Smooth muscle cell (in vitro differentiated cells): ENCODE data around the gene IL32. TPM values are rescaled to one million over a fixed set of nuclear protein-coding genes. Genes with fewer than 3 reads are reported as not detected.

Experiments
- DNase-seq: peaks from one replicate; lab custom pipeline; 2025; ENCODE audit not compliant: unreplicated experiment; lab: John Stamatoyannopoulos, UW
- H2AFZ ChIP-seq: fragments of 200-600 bp; sonication (generic); 2 replicates; pipeline ENCODE4 v1.6.0; 2016; ENCODE audit warnings: antibody characterized with exemption, low read depth, mild to moderate bottlenecking
- H3F3A ChIP-seq: fragments of 200-600 bp; sonication (generic); 2 replicates; pipeline ENCODE4 v1.6.0; 2017; ENCODE audit warnings: antibody characterized with exemption, low read depth
- H3K27ac ChIP-seq: fragments of 200-600 bp; sonication (generic); 2 replicates; pipeline ENCODE4 v1.5.1; 2016; ENCODE audit warnings: low read depth, mild to moderate bottlenecking
- H3K27me3 ChIP-seq: fragments of 200-600 bp; sonication (generic); 2 replicates; pipeline ENCODE4 v1.6.1; 2016; ENCODE audit warnings: low read depth, mild to moderate bottlenecking
- H3K36me3 ChIP-seq: fragments of 200-600 bp; sonication (generic); 2 replicates; pipeline ENCODE4 v1.5.1; 2016; ENCODE audit warnings: low read depth
- H3K4me1 ChIP-seq: fragments of 200-600 bp; sonication (generic); 2 replicates; pipeline ENCODE4 v1.5.1; 2016; ENCODE audit warnings: low read depth
- H3K4me2 ChIP-seq: fragments of 200-600 bp; sonication (generic); 2 replicates; pipeline ENCODE4 v1.6.0; 2016; ENCODE audit warnings: mild to moderate bottlenecking
- H3K4me3 ChIP-seq: fragments of 200-600 bp; sonication (generic); 2 replicates; pipeline ENCODE4 v1.5.1; 2016; ENCODE audit warnings: mild to moderate bottlenecking
- H3K79me2 ChIP-seq: fragments of 200-600 bp; sonication (generic); 2 replicates; pipeline ENCODE4 v1.6.0; 2016; ENCODE audit warnings: low read depth, mild to moderate bottlenecking
- H3K9ac ChIP-seq: fragments of 200-600 bp; sonication (generic); 2 replicates; pipeline ENCODE4 v1.6.0; 2016; ENCODE audit warnings: low read depth
- H3K9me3 ChIP-seq: fragments of 200-600 bp; sonication (generic); replicated peaks from 2 replicates; pipeline ENCODE4 v1.5.1; 2016; ENCODE audit warnings: low read depth
- H4K20me1 ChIP-seq: fragments of 200-600 bp; sonication (generic); 2 replicates; pipeline ENCODE4 v1.6.0; 2016; ENCODE audit warnings: low read depth
- CTCF ChIP-seq: fragments of 200-600 bp; sonication (generic); IDR thresholded peaks from 2 replicates; pipeline ENCODE4 v1.5.1; 2017; ENCODE audit warnings: borderline replicate concordance, mild to moderate bottlenecking, antibody characterized with exemption; ENCODE audit not compliant: insufficient read depth, poor library complexity, severe bottlenecking
- WGBS: methylation state at CpG from one replicate; pipeline ENCODE4 v1.1.7; 2016; ENCODE audit warnings: low lambda C conversion rate; 5-methylcytosine and 5-hydroxymethylcytosine counted together
- polyA plus RNA-seq: library from polyadenylated mRNA; unstranded; fragments of >200 nt; fragmentation: Nextera tagmentation; extraction: Ambion mirVana; gene quantifications from 2 replicates; pipeline ENCODE4 v1.2.1, GENCODE V29; 2016
- total RNA-seq: library from RNA; depleted of rRNA; stranded (reverse); fragments of >200 nt; gene quantifications from 2 replicates; pipeline ENCODE4 v1.2.3, GENCODE V29; 2014

IL32 gene
- total and polyA plus RNA-seq, 2 experiments from 2014 or later = 26.3 to 27.7 TPM

DNA sequence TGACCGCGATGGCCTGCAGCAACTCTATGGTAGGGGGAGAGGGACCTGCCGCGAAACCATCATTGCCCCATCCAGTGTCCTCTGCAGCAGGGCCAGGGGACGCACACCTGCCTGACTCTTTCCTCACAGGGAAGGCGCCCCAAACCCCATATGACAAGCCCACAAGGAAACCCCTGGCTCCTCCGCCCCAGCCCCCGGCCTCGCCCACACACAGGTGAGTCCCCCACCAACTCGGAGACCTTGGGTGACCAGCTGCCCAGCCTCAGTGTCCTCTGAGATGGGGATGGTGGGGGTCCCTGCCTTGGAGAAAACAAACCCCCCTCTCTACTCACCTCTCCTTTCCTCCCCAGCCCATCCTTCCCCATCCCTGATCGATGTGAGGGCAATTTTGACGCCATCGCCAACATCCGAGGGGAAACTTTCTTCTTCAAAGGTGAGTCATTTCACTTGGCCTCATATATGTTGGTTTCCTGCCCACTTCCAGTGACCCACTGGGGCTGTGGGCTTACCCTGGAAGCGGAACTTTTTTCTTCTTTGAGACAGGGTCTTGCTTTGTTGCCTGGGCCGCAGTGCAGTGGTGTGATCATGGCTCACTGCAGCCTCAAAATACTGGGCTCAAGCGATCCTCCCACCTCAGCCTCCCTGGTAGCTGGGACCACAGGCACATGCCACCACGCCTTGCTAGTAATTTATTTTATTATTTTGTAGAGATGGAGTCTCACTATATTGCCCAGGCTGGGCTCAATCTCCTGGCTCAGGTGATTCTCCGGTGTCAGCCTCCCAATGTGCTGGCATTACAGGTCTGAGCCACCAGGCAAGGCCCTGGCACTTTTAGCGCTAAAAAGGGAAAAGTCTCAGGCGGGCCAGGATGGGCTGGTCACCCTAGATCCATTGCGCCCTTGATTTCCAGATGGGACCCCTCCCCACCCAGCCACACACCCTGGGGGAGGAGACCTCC, 8.0 kb upstream of the IL32 start:
- Histone ChIP-seq H3K4me3 (peak overlapping the region; percentile 99), H2AFZ (no peak overlapping the region), H3K4me2 (peak overlapping the region; percentile 99), H3K9ac (no peak overlapping the region), H3K4me1 (peaks cover 7% of the 10 kb centered on the region), H3F3A (peaks cover 12% of the 10 kb centered on the region), H3K36me3 (no peaks in the 10 kb centered on the region), H3K79me2 (no peaks in the 10 kb centered on the region), H4K20me1 (peaks cover 9% of the 10 kb centered on the region), H3K27me3 (no peaks in the 10 kb centered on the region), H3K27ac (no peak overlapping the region), H3K9me3 (no peaks in the 10 kb centered on the region)
- no peak for DNase-seq
- TF ChIP-seq CTCF = no peak
- 93% methylated on average over 22 of the region's 22 CpGs for WGBS

GRCh38 chr16:3058139-3059030, 7.1 kb upstream of the IL32 start:
- Histone ChIP-seq H4K20me1 (peaks cover 9% of the 10 kb centered on the region), H2AFZ (peak overlapping the region; percentile 97), H3F3A (peaks cover 12% of the 10 kb centered on the region), H3K4me3 (peak overlapping the region; percentile 99), H3K4me2 (peak overlapping the region; percentile 99), H3K4me1 (peaks cover 7% of the 10 kb centered on the region), H3K9me3 (no peaks in the 10 kb centered on the region), H3K36me3 (no peaks in the 10 kb centered on the region), H3K27ac (no peak overlapping the region), H3K79me2 (no peaks in the 10 kb centered on the region), H3K27me3 (no peaks in the 10 kb centered on the region), H3K9ac (peak overlapping the region; percentile 84)
- no peak for DNase-seq
- 26% methylated on average over 23 of the region's 77 CpGs for WGBS
- TF ChIP-seq CTCF = no peak

DNA sequence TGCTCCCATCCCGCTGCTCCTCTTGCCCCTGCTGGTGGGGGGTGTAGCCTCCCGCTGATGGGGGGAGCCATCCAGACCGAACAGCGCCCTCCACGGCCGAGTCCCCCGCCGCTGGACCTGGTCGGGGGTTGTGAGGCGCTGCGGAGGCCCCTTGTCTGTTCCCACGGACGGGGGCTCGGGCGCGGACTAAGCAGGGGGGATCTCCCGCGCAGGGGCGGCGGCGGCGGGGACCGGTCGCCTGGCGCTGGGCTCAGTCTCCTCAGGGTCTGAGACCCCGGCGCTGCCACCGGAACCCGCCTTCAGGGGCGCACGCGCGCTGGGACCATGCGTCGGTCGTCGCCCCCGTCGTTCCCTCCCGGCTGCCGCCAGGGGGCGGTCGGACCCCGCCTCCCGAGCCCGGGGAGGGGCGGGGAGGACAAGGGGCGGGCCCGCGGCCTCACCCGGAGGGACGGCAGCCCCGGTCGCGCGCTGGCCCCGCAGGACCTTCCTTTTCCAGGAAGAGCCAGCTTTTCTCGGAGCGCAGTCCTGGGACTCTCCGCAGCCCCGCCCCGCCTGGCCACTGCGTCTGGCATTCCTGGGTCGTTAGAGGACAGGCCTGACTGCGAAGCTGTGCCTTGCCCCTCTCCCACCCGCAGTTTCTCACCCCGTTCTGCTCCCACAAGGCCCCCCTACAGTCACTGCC, 6.3 kb upstream of the IL32 start:
- H3K79me2 ChIP-seq = no peaks in the 10 kb centered on the region
- H3K9me3 ChIP-seq = no peaks in the 10 kb centered on the region
- DNase-seq = peak; percentile 86
- H3K36me3 ChIP-seq = no peaks in the 10 kb centered on the region
- H4K20me1 ChIP-seq = peaks cover 9% of the 10 kb centered on the region
- no peaks in the 10 kb centered on the region for H3K27me3 ChIP-seq
- H3K27ac ChIP-seq = peak overlapping the region; percentile 70
- peaks cover 12% of the 10 kb centered on the region for H3F3A ChIP-seq
- 1% methylated on average over 39 of the region's 67 CpGs for WGBS
- H2AFZ ChIP-seq = peak overlapping the region; percentile 97
- peak; percentile 86 for TF ChIP-seq CTCF
- H3K4me1 ChIP-seq = peaks cover 7% of the 10 kb centered on the region
- peak overlapping the region; percentile 84 for H3K9ac ChIP-seq
- H3K4me3 ChIP-seq = peak overlapping the region; percentile 99
- H3K4me2 ChIP-seq = peak overlapping the region; percentile 99
